ENCODE data around the gene TIMP2. TPM values are rescaled to one million over a fixed set of nuclear protein-coding genes. Genes with fewer than 3 reads are reported as not detected.
"Not testable (repeated sequence)": the region's sequence is repeated elsewhere in the genome, so short reads cannot be mapped to it uniquely, and the experiment has no call there.

Gene TIMP2
- total RNA-seq, 1 donor from 2014 or later: 42.1 TPM

- DNase-seq (ENCODE audit: low read depth): no peak
Observed at GRCh38 chr17:78908426-78908825, 16.8 kb downstream of the TIMP2 start.

- DNase-seq (ENCODE audit: low read depth): no peak
Observed at GRCh38 chr17:78905541-78905940, 19.6 kb downstream of the TIMP2 start.

GRCh38 chr17:78905116-78905515 lies 20.1 kb downstream of the TIMP2 start:
- DNase-seq (ENCODE audit: low read depth): no peak

GRCh38 chr17:78904371-78904770 lies 20.8 kb downstream of the TIMP2 start:
- no peak for DNase-seq (ENCODE audit: low read depth)

- DNase-seq (ENCODE audit: low read depth): peak; percentile 74
Observed at GRCh38 chr17:78903101-78903779, 21.9 kb downstream of the TIMP2 start, which contains the start of gene CEP295NL. Gene CEP295NL, minus strand, starts transcription at chr17:78903201. Its CDS starts 1,373 bp downstream, at chr17:78901828.

- not testable (repeated sequence) for DNase-seq (ENCODE audit: low read depth)
Observed at GRCh38 chr17:78902231-78902630, 23.0 kb downstream of the TIMP2 start.

- DNase-seq (ENCODE audit: low read depth): no peak
Observed at GRCh38 chr17:78901806-78902205, 23.4 kb downstream of the TIMP2 start.

- no peak for DNase-seq (ENCODE audit: low read depth)
Observed at GRCh38 chr17:78900816-78901215, 24.4 kb downstream of the TIMP2 start.

- DNase-seq (ENCODE audit: low read depth): peak; percentile 27
Observed at GRCh38 chr17:78899361-78900260, 25.6 kb downstream of the TIMP2 start.

- DNase-seq (ENCODE audit: low read depth): no peak
Observed at GRCh38 chr17:78898947-78899346, 26.2 kb downstream of the TIMP2 start.

GRCh38 chr17:78898075-78898836 lies 26.9 kb downstream of the TIMP2 start:
- no peak for DNase-seq (ENCODE audit: low read depth)

- DNase-seq (ENCODE audit: low read depth): no peak
Observed at GRCh38 chr17:78897664-78898047, 27.5 kb downstream of the TIMP2 start.

- DNase-seq (ENCODE audit: low read depth): no peak
Observed at GRCh38 chr17:78896834-78897663, 28.1 kb downstream of the TIMP2 start.

- DNase-seq (ENCODE audit: low read depth): no peak
Observed at GRCh38 chr17:78896091-78896833, 28.9 kb downstream of the TIMP2 start.

GRCh38 chr17:78895322-78895721 lies 29.9 kb downstream of the TIMP2 start:
- DNase-seq (ENCODE audit: low read depth): no peak

GRCh38 chr17:78893684-78894083 lies 31.5 kb downstream of the TIMP2 start:
- DNase-seq (ENCODE audit: low read depth): no peak

GRCh38 chr17:78892936-78893379 lies 32.2 kb downstream of the TIMP2 start:
- no peak for DNase-seq (ENCODE audit: low read depth)

GRCh38 chr17:78892520-78892919 lies 32.7 kb downstream of the TIMP2 start:
- DNase-seq (ENCODE audit: low read depth): no peak

GRCh38 chr17:78892062-78892456 lies 33.1 kb downstream of the TIMP2 start:
- DNase-seq (ENCODE audit: low read depth): no peak

GRCh38 chr17:78891406-78892061 lies 33.7 kb downstream of the TIMP2 start:
- no peak for DNase-seq (ENCODE audit: low read depth)
